HL-60 (cell line): ENCODE measurements around the gene ZNRF3.

ENCODE experiments used
- DNase-seq, 2 experiments: peaks; one replicate each; pipeline ENCODE4 v3.0.0-alpha.2; 2010 to 2020; ENCODE audit warnings: low read depth in 1 of 2, low spot score in 1 of 2
- H3K27ac ChIP-seq: fragments of 250-450 bp; sonication (Bioruptor Pico); replicated peaks from 2 replicates; pipeline ENCODE4 v1.5.1; 2020; ENCODE audit warnings: mild to moderate bottlenecking, moderate library complexity
- H3K27me3 ChIP-seq: fragments of 250-450 bp; sonication (Bioruptor Pico); 2 replicates; pipeline ENCODE4 v1.5.1; 2021; ENCODE audit warnings: mild to moderate bottlenecking, moderate library complexity; ENCODE audit not compliant: insufficient read depth, poor library complexity, severe bottlenecking
- H3K4me3 ChIP-seq: replicated peaks from 2 replicates; pipeline ENCODE4 v1.5.1; 2011; ENCODE audit warnings: mild to moderate bottlenecking, control low read depth, low read length; ENCODE audit not compliant: insufficient read depth
- GABPA ChIP-seq: IDR thresholded peaks from 2 replicates; pipeline ENCODE4 v1.6.1; 2012; ENCODE audit warnings: low read depth
- POLR2AphosphoS5 ChIP-seq: IDR thresholded peaks from 2 replicates; pipeline ENCODE4 v1.6.1; 2012; ENCODE audit warnings: low read depth
- SPI1 ChIP-seq: IDR thresholded peaks from 2 replicates; pipeline ENCODE4 v1.6.1; 2012; ENCODE audit warnings: low read depth, mild to moderate bottlenecking, borderline replicate concordance
- TF ChIP-seq, protein P1 (sequence below): IDR thresholded peaks from 2 replicates; pipeline ENCODE4 v1.6.1; 2012; ENCODE audit warnings: low read depth; ENCODE audit not compliant: insufficient replicate concordance
- TF ChIP-seq, protein P2 (sequence below): IDR thresholded peaks from one replicate; pipeline ENCODE4 v1.5.1; 2011; ENCODE audit warnings: low read length, control low read depth, inconsistent platforms; ENCODE audit not compliant: insufficient read depth

ZNRF3 gene

DNA sequence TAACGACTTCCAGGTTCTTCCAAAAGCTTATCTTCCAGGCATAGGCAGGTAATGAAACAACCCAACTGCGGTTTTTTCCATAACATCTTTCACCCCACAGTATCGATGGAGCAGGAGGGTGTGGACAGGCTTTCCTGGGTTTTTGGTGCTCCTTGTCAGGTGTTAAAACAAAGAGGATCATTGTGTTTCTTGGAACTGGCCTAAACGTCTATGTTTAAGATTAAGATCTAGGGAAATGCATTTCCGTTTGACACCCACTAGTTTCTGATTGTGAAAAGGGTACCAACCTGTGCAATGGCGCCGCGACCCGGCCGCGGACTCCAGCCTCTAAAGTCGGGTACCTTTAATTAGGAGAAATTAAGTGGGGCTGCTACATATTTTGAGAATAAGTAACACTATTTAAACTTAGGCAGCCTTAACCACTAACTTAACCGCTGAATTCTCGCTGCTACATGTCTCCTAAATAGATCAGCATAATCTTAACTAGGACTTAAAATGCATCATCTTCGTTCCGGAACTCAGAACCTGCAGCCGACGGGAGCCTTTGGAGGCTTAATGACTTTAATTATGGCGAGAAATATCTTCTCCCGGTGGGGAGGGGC is 146.7 kb downstream of the ZNRF3 start:
- TF ChIP-seq, protein P1, sequence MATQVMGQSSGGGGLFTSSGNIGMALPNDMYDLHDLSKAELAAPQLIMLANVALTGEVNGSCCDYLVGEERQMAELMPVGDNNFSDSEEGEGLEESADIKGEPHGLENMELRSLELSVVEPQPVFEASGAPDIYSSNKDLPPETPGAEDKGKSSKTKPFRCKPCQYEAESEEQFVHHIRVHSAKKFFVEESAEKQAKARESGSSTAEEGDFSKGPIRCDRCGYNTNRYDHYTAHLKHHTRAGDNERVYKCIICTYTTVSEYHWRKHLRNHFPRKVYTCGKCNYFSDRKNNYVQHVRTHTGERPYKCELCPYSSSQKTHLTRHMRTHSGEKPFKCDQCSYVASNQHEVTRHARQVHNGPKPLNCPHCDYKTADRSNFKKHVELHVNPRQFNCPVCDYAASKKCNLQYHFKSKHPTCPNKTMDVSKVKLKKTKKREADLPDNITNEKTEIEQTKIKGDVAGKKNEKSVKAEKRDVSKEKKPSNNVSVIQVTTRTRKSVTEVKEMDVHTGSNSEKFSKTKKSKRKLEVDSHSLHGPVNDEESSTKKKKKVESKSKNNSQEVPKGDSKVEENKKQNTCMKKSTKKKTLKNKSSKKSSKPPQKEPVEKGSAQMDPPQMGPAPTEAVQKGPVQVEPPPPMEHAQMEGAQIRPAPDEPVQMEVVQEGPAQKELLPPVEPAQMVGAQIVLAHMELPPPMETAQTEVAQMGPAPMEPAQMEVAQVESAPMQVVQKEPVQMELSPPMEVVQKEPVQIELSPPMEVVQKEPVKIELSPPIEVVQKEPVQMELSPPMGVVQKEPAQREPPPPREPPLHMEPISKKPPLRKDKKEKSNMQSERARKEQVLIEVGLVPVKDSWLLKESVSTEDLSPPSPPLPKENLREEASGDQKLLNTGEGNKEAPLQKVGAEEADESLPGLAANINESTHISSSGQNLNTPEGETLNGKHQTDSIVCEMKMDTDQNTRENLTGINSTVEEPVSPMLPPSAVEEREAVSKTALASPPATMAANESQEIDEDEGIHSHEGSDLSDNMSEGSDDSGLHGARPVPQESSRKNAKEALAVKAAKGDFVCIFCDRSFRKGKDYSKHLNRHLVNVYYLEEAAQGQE: no peak
- TF ChIP-seq, protein P2, sequence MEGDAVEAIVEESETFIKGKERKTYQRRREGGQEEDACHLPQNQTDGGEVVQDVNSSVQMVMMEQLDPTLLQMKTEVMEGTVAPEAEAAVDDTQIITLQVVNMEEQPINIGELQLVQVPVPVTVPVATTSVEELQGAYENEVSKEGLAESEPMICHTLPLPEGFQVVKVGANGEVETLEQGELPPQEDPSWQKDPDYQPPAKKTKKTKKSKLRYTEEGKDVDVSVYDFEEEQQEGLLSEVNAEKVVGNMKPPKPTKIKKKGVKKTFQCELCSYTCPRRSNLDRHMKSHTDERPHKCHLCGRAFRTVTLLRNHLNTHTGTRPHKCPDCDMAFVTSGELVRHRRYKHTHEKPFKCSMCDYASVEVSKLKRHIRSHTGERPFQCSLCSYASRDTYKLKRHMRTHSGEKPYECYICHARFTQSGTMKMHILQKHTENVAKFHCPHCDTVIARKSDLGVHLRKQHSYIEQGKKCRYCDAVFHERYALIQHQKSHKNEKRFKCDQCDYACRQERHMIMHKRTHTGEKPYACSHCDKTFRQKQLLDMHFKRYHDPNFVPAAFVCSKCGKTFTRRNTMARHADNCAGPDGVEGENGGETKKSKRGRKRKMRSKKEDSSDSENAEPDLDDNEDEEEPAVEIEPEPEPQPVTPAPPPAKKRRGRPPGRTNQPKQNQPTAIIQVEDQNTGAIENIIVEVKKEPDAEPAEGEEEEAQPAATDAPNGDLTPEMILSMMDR: no peak
- TF ChIP-seq SPI1 (no peak), GABPA (no peak), POLR2AphosphoS5 (no peak)
- Histone ChIP-seq H3K4me3 (no peak overlapping the region), H3K27me3 (no peaks in the 10 kb centered on the region), H3K27ac (no peak overlapping the region)
- no peak for DNase-seq

DNA sequence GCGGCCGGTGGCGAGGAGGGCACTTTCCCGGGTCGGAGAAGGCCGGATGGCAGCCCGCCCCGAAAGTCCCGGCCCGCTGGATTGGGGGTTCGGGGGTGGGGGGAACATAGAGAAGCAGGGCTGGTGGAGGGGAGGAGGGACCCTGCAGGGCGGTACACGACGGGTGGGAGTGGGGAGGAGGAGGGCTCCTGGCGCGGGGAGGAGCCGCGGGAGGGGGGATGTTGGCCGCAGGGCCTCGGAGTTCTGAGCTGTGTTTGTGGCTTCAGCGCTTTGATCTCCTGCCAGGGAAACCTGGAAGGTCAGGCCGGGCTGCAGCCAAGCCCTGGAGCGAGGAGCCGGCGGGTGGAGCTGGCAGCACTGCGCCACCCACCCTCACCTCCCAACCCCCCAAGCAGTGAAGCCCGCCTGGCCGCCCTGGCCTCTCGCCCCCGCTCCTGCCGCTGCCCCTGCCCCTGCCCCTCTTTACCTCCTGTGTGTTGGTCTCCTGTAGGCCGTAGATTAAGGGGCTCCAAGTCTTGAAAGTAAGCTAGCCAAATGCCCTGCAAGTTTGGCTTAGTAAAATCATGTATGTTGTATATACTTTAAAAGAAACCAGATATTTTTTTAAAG is 147.3 kb downstream of the ZNRF3 start:
- TF ChIP-seq, protein P2: no peak
- TF ChIP-seq SPI1: no peak
- TF ChIP-seq GABPA: no peak
- TF ChIP-seq, protein P1: no peak
- no peaks in the 10 kb centered on the region for H3K27me3 ChIP-seq
- H3K4me3 ChIP-seq: no peak overlapping the region
- no peak for DNase-seq
- H3K27ac ChIP-seq: no peak overlapping the region

DNA sequence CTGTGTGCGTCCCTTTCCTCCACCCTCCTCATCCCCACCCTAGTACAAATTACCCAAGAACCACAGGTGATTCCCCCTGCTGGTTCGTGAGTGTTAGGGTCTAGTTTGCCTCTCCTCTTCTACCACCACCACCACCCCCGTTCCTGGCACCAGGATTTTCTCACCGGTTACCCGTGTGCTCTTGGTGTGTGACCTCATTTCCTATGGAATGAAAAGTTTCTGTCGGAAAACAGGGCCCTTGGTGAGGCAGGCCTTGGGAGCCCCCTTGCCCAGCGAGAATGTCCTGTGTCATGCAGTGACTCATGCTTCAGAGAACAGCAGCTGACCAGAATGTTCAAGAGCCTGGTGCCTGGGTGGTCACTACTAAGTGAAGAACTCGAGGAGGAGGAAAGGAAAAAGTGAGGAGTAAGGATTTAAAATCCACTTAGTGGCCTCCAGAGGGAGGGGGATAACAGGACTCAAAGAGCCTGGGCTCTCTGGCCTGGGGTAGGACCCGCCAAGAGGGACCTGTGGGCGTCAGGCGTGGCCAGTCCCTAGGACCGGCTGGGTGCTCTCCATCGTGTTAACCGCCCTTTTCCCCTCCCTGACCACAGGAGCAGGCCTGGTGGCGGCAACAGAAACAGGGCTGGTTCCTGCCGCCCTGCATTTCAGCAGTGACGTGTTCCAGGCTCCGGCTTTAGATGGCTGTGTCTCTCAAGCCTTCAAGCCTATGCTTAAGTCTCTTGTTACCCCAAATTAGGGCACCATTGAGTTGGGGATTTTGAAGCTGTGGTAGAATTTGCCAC is 148.0 kb downstream of the ZNRF3 start:
- no peak for DNase-seq
- Histone ChIP-seq H3K4me3 (no peak overlapping the region), H3K27me3 (no peaks in the 10 kb centered on the region), H3K27ac (no peak overlapping the region)
- TF ChIP-seq, protein P1: no peak
- TF ChIP-seq GABPA: no peak
- TF ChIP-seq POLR2AphosphoS5: no peak
